DOHH2 (cell line): Measurements from ENCODE around the gene THAP6.

Source experiments
- H3F3A ChIP-seq: fragments of 200-600 bp; sonication (generic), shearing (Covaris generic); 2 replicates; pipeline ENCODE4 v1.6.0; 2016; ENCODE audit warnings: antibody characterized with exemption, mild to moderate bottlenecking; ENCODE audit not compliant: control insufficient read depth, insufficient read depth
- H3K27ac ChIP-seq: fragments of 200-600 bp; sonication (generic); 2 replicates; pipeline ENCODE4 v1.5.1; 2014; ENCODE audit warnings: low read depth, mild to moderate bottlenecking, low read length, moderate library complexity
- H3K27me3 ChIP-seq: fragments of 200-600 bp; sonication (generic); 2 replicates; pipeline ENCODE4 v1.6.1; 2014; ENCODE audit warnings: mild to moderate bottlenecking, low read length, mixed read lengths; ENCODE audit not compliant: control insufficient read depth
- H3K36me3 ChIP-seq: fragments of 200-600 bp; sonication (generic); 2 replicates; pipeline ENCODE4 v1.6.1; 2014; ENCODE audit warnings: mild to moderate bottlenecking, low read length, moderate library complexity, mixed read lengths; ENCODE audit not compliant: control insufficient read depth
- H3K4me1 ChIP-seq: fragments of 200-600 bp; sonication (generic); 2 replicates; pipeline ENCODE4 v1.6.1; 2014; ENCODE audit warnings: mild to moderate bottlenecking, low read length, mixed read lengths; ENCODE audit not compliant: control insufficient read depth
- H3K4me2 ChIP-seq: fragments of 200-600 bp; sonication (generic); 2 replicates; pipeline ENCODE4 v1.6.0; 2014; ENCODE audit warnings: mild to moderate bottlenecking, low read length, moderate library complexity
- H3K4me3 ChIP-seq: fragments of 200-600 bp; sonication (generic); 2 replicates; pipeline ENCODE4 v1.5.1; 2014; ENCODE audit warnings: mild to moderate bottlenecking, low read length, mixed read lengths
- H3K79me2 ChIP-seq: fragments of 200-600 bp; sonication (generic); 2 replicates; pipeline ENCODE4 v1.6.1; 2014; ENCODE audit warnings: mild to moderate bottlenecking, low read length, mixed read lengths; ENCODE audit not compliant: control insufficient read depth
- H3K9me2 ChIP-seq: fragments of 200-600 bp; sonication (generic); replicated peaks from 2 replicates; pipeline ENCODE4 v1.6.1; 2014; ENCODE audit warnings: mild to moderate bottlenecking, low read length, mixed read lengths; ENCODE audit not compliant: control insufficient read depth
- H3K9me3 ChIP-seq: fragments of 200-600 bp; sonication (generic); 2 replicates; pipeline ENCODE4 v1.6.1; 2014; ENCODE audit warnings: antibody characterized with exemption, low read length, mixed read lengths; ENCODE audit not compliant: control insufficient read depth, insufficient read depth
- H4K20me1 ChIP-seq: fragments of 200-600 bp; sonication (generic); 2 replicates; pipeline ENCODE4 v1.6.0; 2014; ENCODE audit warnings: low read depth, mild to moderate bottlenecking, antibody characterized with exemption, low read length, moderate library complexity; ENCODE audit not compliant: control insufficient read depth, insufficient read depth
- EZH2phosphoT487 ChIP-seq: fragments of 200-600 bp; sonication (generic); IDR thresholded peaks from 2 replicates; pipeline ENCODE4 v1.6.1; 2017; ENCODE audit warnings: borderline replicate concordance, mild to moderate bottlenecking, antibody characterized with exemption, low read length, moderate library complexity, mixed read lengths
- TF ChIP-seq, protein P1 (sequence below): fragments of 200-600 bp; sonication (generic); IDR thresholded peaks from one replicate; pipeline ENCODE4 v1.5.1; 2014; ENCODE audit warnings: antibody characterized with exemption, mild to moderate bottlenecking, low read depth, low read length; ENCODE audit not compliant: poor library complexity, severe bottlenecking

THAP6 gene

DNA sequence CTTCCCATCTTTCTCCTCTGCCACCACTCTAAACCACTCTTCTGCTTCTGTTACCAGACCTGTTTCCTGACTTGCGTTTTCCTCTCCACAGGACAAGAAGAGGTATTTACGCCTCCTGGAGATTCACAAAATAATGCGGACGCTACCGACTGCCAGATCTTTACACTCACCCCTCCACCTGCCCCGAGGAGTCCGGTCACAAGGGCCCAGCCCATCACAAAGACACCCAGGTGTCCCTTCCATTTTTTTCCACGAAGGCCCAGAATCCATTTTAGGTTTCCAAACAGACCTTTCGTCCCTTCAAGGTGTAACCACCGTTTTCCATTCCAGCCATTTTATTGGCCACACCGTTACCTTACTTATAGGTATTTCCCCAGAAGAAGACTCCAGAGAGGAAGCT is 49.8 kb downstream of the THAP6 start:
- no peaks in the 10 kb centered on the region for H3K36me3 ChIP-seq
- H4K20me1 ChIP-seq, result no peaks in the 10 kb centered on the region
- H3F3A ChIP-seq, result no peaks in the 10 kb centered on the region
- H3K79me2 ChIP-seq, result no peaks in the 10 kb centered on the region
- H3K27ac ChIP-seq, result no peak overlapping the region
- H3K4me3 ChIP-seq, result no peak overlapping the region
- no peaks in the 10 kb centered on the region for H3K9me2 ChIP-seq
- no peak overlapping the region for H3K4me2 ChIP-seq
- no peaks in the 10 kb centered on the region for H3K9me3 ChIP-seq
- no peaks in the 10 kb centered on the region for H3K4me1 ChIP-seq
- H3K27me3 ChIP-seq, result peaks cover 4% of the 10 kb centered on the region; the same call in 1 of the 2 replicates
- TF ChIP-seq EZH2phosphoT487, result no peak

DNA sequence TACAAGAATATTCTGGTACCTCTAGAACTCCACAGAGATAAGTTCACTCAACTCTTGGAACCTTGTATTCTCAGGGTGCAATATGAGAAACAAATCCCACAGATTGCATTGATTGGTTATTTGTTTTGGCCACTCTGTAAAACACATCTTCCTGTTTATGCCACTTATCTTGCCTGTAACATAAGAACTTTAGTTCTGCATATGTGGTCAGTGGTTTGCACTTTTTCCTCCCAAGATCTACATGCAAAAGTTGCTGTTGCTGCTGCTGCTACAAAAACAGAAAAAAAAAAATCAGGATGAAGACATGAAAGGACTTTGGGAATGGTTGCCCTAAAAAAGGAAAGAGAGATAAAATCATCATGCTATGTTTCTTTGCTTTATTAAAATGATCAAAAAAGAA is 51.2 kb downstream of the THAP6 start:
- H3K4me2 ChIP-seq, result no peak overlapping the region
- TF ChIP-seq EZH2phosphoT487, result no peak
- TF ChIP-seq, protein P1, sequence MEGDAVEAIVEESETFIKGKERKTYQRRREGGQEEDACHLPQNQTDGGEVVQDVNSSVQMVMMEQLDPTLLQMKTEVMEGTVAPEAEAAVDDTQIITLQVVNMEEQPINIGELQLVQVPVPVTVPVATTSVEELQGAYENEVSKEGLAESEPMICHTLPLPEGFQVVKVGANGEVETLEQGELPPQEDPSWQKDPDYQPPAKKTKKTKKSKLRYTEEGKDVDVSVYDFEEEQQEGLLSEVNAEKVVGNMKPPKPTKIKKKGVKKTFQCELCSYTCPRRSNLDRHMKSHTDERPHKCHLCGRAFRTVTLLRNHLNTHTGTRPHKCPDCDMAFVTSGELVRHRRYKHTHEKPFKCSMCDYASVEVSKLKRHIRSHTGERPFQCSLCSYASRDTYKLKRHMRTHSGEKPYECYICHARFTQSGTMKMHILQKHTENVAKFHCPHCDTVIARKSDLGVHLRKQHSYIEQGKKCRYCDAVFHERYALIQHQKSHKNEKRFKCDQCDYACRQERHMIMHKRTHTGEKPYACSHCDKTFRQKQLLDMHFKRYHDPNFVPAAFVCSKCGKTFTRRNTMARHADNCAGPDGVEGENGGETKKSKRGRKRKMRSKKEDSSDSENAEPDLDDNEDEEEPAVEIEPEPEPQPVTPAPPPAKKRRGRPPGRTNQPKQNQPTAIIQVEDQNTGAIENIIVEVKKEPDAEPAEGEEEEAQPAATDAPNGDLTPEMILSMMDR, result no peak
- H3F3A ChIP-seq, result no peaks in the 10 kb centered on the region
- no peaks in the 10 kb centered on the region for H3K4me1 ChIP-seq
- no peaks in the 10 kb centered on the region for H3K9me3 ChIP-seq
- H3K9me2 ChIP-seq, result no peaks in the 10 kb centered on the region
- H3K4me3 ChIP-seq, result no peak overlapping the region
- H4K20me1 ChIP-seq, result no peaks in the 10 kb centered on the region
- H3K27me3 ChIP-seq, result no peaks in the 10 kb centered on the region
- no peak overlapping the region for H3K27ac ChIP-seq
- no peaks in the 10 kb centered on the region for H3K36me3 ChIP-seq
- H3K79me2 ChIP-seq, result no peaks in the 10 kb centered on the region

DNA sequence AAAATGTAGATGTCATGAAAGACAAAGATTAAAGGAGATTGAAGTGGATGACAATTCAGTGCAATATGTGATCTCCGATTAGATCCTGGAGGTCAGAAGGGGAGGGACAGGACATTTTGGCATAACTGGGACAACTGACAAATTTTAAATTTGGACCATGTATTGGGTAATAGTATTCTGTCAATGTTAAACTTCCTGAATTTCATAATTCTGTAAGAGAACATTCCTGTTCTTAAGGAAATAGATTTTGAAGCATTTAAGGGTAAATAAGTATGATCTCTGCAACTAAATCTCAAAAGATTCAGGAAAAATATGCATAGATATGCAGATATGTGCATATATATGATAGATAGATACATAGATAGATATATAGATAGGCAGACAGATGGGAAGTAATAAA is 52.6 kb downstream of the THAP6 start:
- Histone ChIP-seq H3K4me1 (no peaks in the 10 kb centered on the region), H3F3A (no peaks in the 10 kb centered on the region), H3K4me3 (no peak overlapping the region), H3K79me2 (no peaks in the 10 kb centered on the region), H4K20me1 (no peaks in the 10 kb centered on the region), H3K36me3 (no peaks in the 10 kb centered on the region), H3K27me3 (peaks cover 2% of the 10 kb centered on the region; the same call in 1 of the 2 replicates), H3K9me3 (no peaks in the 10 kb centered on the region), H3K9me2 (no peaks in the 10 kb centered on the region), H3K27ac (no peak overlapping the region), H3K4me2 (no peak overlapping the region)
- TF ChIP-seq, protein P1, result no peak
- TF ChIP-seq EZH2phosphoT487, result no peak

DNA sequence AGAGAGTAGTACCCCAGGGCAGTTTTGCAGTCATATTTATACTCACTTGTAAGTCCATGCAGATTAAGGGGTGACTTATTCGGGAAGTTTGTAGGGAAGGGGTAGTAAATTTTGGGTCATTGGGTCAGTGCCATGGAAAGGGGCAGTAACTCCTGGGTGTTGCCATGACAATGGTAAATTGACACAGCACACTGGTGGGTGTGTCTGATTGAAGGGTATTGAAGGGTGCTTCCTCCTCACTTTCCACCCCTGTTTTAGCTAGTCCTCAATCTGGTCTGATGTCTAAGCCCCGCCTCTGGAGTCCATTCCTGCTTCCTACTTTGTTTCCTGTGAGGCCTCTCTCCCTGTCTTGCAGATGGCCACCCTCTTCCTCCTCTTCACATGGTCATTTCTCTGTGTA is 53.5 kb downstream of the THAP6 start:
- no peaks in the 10 kb centered on the region for H4K20me1 ChIP-seq
- no peak overlapping the region for H3K4me3 ChIP-seq
- no peaks in the 10 kb centered on the region for H3F3A ChIP-seq
- no peaks in the 10 kb centered on the region for H3K36me3 ChIP-seq
- H3K79me2 ChIP-seq, result no peaks in the 10 kb centered on the region
- TF ChIP-seq, protein P1, result no peak
- no peak for TF ChIP-seq EZH2phosphoT487
- no peak overlapping the region for H3K4me2 ChIP-seq
- no peaks in the 10 kb centered on the region for H3K9me3 ChIP-seq
- H3K27me3 ChIP-seq, result peaks cover 2% of the 10 kb centered on the region; the same call in 1 of the 2 replicates
- H3K4me1 ChIP-seq, result no peaks in the 10 kb centered on the region
- H3K9me2 ChIP-seq, result no peaks in the 10 kb centered on the region
- H3K27ac ChIP-seq, result no peak overlapping the region
